Loucy (cell line): ENCODE measurements around the gene LUZP2.

Source experiments
- H2AFZ ChIP-seq: fragments of 200-600 bp; sonication (generic); 2 replicates; pipeline ENCODE4 v1.6.0; 2016; ENCODE audit warnings: antibody characterized with exemption, mild to moderate bottlenecking, low read length, moderate library complexity
- H3F3A ChIP-seq: fragments of 200-600 bp; 2 replicates; pipeline ENCODE4 v1.6.0; 2016; ENCODE audit warnings: antibody characterized with exemption, low read depth, mild to moderate bottlenecking
- H3K27me3 ChIP-seq: fragments of 200-600 bp; sonication (generic); 2 replicates; pipeline ENCODE4 v1.6.1; 2014; ENCODE audit warnings: low read length, mild to moderate bottlenecking; ENCODE audit not compliant: insufficient read depth, poor library complexity, severe bottlenecking
- H3K36me3 ChIP-seq: fragments of 200-600 bp; sonication (generic); 2 replicates; pipeline ENCODE4 v1.6.1; 2016; ENCODE audit warnings: low read length; ENCODE audit not compliant: insufficient read depth
- H3K4me1 ChIP-seq: fragments of 200-600 bp; sonication (generic); 2 replicates; pipeline ENCODE4 v1.5.1; 2014; ENCODE audit warnings: low read length, mild to moderate bottlenecking; ENCODE audit not compliant: insufficient read depth, poor library complexity, severe bottlenecking
- H3K4me2 ChIP-seq: fragments of 200-600 bp; sonication (generic); 2 replicates; pipeline ENCODE4 v1.6.0; 2014; ENCODE audit warnings: antibody characterized with exemption, low read length, low read depth, mild to moderate bottlenecking; ENCODE audit not compliant: poor library complexity, severe bottlenecking
- H3K4me3 ChIP-seq: fragments of 200-600 bp; sonication (generic); 2 replicates; pipeline ENCODE4 v1.5.1; 2014; ENCODE audit warnings: low read length, mild to moderate bottlenecking, mixed read lengths; ENCODE audit not compliant: poor library complexity, severe bottlenecking
- H3K79me2 ChIP-seq: fragments of 200-600 bp; sonication (generic); 2 replicates; pipeline ENCODE4 v1.6.1; 2014; ENCODE audit warnings: low read length; ENCODE audit not compliant: insufficient read depth
- H3K9ac ChIP-seq: fragments of 200-600 bp; sonication (generic); 2 replicates; pipeline ENCODE4 v1.6.0; 2014; ENCODE audit warnings: mild to moderate bottlenecking, low read depth, low read length, moderate library complexity; ENCODE audit not compliant: poor library complexity, severe bottlenecking
- H3K9me2 ChIP-seq: fragments of 200-600 bp; sonication (generic); replicated peaks from 2 replicates; pipeline ENCODE4 v1.6.1; 2016; ENCODE audit warnings: low read depth, low read length, mixed read lengths
- H3K9me3 ChIP-seq: fragments of 200-600 bp; sonication (generic); 2 replicates; pipeline ENCODE4 v1.6.1; 2014; ENCODE audit warnings: mild to moderate bottlenecking, antibody characterized with exemption, low read length, low read depth; ENCODE audit not compliant: insufficient read depth
- H4K20me1 ChIP-seq: fragments of 200-600 bp; sonication (generic); 2 replicates; pipeline ENCODE4 v1.6.0; 2014; ENCODE audit warnings: antibody characterized with exemption, low read length, mild to moderate bottlenecking; ENCODE audit not compliant: insufficient read depth, poor library complexity, severe bottlenecking
- CTCF ChIP-seq: fragments of 200-600 bp; sonication (generic); conservative IDR thresholded peaks from 2 replicates; pipeline ENCODE4 v1.5.1; 2014; ENCODE audit warnings: mild to moderate bottlenecking, antibody characterized with exemption, low read length
- EZH2phosphoT487 ChIP-seq: fragments of 200-600 bp; IDR thresholded peaks from 2 replicates; pipeline ENCODE4 v1.6.1; 2018; ENCODE audit warnings: antibody characterized with exemption, mild to moderate bottlenecking, moderate library complexity, borderline replicate concordance

The LUZP2 gene

GRCh38 chr11:24653901-24654300, 157.0 kb downstream of the LUZP2 start:
- TF ChIP-seq CTCF (no peak), EZH2phosphoT487 (no peak)
- no peak overlapping the region for H3K4me2 ChIP-seq
- H3K4me3 ChIP-seq = no peak overlapping the region

GRCh38 chr11:24661331-24661730, 164.5 kb downstream of the LUZP2 start:
- Histone ChIP-seq H3F3A (no peaks in the 10 kb centered on the region), H2AFZ (no peak overlapping the region), H3K36me3 (no peaks in the 10 kb centered on the region), H3K27me3 (no peaks in the 10 kb centered on the region), H3K9me2 (no peaks in the 10 kb centered on the region), H3K9ac (no peak overlapping the region), H3K79me2 (no peaks in the 10 kb centered on the region), H3K9me3 (no peaks in the 10 kb centered on the region), H3K4me3 (no peak overlapping the region), H3K4me2 (no peak overlapping the region), H3K4me1 (no peaks in the 10 kb centered on the region), H4K20me1 (no peaks in the 10 kb centered on the region)
- TF ChIP-seq EZH2phosphoT487 (no peak), CTCF (no peak)

More at GRCh38 chr11:24653901-24654300, 157.0 kb downstream of the LUZP2 start:
- H3K9me3 ChIP-seq = no peaks in the 10 kb centered on the region
- H3F3A ChIP-seq = no peaks in the 10 kb centered on the region
- H3K27me3 ChIP-seq = no peaks in the 10 kb centered on the region
- H3K9me2 ChIP-seq = no peaks in the 10 kb centered on the region
- H3K9ac ChIP-seq = no peak overlapping the region
- peaks cover 5% of the 10 kb centered on the region for H3K4me1 ChIP-seq
- no peaks in the 10 kb centered on the region for H4K20me1 ChIP-seq
- no peaks in the 10 kb centered on the region for H3K79me2 ChIP-seq
- H3K36me3 ChIP-seq = no peaks in the 10 kb centered on the region
- no peak overlapping the region for H2AFZ ChIP-seq

- H3K4me1 ChIP-seq = no peaks in the 10 kb centered on the region
- H3K9me2 ChIP-seq = no peaks in the 10 kb centered on the region
- no peaks in the 10 kb centered on the region for H3K36me3 ChIP-seq
- no peaks in the 10 kb centered on the region for H4K20me1 ChIP-seq
- H3K4me2 ChIP-seq = no peak overlapping the region
- H3K27me3 ChIP-seq = no peaks in the 10 kb centered on the region
- H3F3A ChIP-seq = no peaks in the 10 kb centered on the region
- no peaks in the 10 kb centered on the region for H3K79me2 ChIP-seq
- H3K9me3 ChIP-seq = no peaks in the 10 kb centered on the region
- H3K9ac ChIP-seq = no peak overlapping the region
- no peak overlapping the region for H3K4me3 ChIP-seq
- TF ChIP-seq EZH2phosphoT487 = no peak
- no peak for TF ChIP-seq CTCF
- no peak overlapping the region for H2AFZ ChIP-seq
Measured at GRCh38 chr11:24664399-24664798, 167.5 kb downstream of the LUZP2 start.
